NCI-H2227 (cell line): ENCODE results near the gene GAP43.
A peak's percentile ranks its signal among the peaks of the same experiment; 100 is the strongest.

Source experiments
- DNase-seq: peaks from one replicate; lab custom pipeline; 2025; ENCODE audit not compliant: unreplicated experiment; lab: John Stamatoyannopoulos, UW

The GAP43 gene, protein sequence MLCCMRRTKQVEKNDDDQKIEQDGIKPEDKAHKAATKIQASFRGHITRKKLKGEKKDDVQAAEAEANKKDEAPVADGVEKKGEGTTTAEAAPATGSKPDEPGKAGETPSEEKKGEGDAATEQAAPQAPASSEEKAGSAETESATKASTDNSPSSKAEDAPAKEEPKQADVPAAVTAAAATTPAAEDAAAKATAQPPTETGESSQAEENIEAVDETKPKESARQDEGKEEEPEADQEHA

DNA sequence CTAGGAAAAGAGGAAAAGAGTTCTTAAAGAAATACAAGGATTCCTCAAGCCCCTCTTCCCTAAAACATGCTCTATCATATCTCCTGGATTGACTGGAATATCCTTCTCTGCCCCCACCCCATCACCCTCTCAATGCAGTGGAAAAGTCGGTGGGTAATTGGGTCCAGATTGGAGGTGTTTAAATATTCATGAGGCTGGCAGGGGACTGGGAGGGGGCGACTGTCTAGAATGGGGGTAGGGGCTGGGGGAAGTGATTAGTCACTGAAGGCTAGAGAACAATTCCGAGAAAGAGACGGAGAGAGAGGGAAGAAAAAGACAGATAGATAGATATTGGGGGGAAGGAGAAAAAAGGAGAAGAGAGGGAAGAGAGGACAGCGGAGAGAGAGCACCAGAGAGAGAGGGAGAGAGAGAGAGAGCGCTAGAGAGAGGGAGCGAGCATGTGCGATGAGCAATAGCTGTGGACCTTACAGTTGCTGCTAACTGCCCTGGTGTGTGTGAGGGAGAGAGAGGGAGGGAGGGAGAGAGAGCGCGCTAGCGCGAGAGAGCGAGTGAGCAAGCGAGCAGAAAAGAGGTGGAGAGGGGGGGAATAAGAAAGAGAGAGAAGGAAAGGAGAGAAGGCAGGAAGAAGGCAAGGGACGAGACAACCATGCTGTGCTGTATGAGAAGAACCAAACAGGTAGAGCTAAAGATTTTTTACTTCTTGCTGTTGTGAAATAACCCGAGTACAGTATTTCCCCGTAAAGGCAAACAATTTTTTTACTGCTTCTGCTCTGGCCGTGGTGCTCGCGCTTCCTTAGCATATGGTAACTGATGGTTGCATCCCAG is at the start of gene GAP43:
Gene GAP43, plus strand, starts transcription at position 467 of the 825 bp plus-strand sequence. Its CDS starts 180 bp downstream, at position 647.
- DNase-seq: peak; percentile 44

DNA sequence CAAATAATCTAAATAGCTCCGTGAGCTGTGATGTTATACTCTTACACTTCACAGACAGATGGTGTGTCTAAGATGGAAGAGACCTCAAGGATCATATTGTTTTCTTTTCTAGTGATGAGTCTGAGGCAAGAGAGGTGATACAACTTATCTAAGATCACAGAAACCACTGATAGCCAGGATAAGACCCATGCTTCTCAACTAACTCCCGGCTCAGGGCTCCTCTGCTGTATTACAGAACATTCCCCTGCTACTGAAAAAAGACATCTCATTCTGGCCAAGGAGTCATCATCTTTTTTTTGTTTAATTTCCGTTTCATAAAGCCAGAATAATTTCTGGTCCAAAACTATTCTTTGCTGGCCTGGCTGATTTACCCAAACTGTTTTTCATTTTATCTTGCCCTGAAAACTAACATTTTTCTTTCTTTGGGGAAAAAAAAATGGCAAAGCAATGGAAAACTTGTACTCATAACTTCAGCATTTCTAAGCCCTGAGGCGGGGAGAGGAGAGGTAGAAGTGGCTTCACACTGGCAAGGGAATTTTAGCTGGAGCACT is 46.9 kb upstream of the GAP43 start:
- DNase-seq: no peak

DNA sequence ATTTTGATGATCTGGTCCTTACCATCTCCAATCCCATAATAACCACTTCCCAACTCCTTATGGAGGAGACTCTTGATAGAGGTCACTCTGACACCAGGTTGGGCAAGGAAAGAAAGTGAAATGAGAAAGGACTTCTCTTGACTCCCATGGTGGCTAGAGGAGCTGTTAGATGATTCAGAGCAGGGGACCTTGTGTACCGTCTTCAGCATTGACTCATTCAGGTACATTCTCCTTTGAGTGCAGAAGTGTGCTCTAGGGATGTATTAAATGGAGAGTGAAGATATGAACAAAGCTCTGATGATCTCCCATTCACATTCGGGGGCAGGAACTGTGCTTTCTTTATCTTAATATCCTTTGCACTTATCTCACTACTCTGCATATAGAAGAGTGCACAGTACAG is 46.3 kb upstream of the GAP43 start:
- DNase-seq: no peak

DNA sequence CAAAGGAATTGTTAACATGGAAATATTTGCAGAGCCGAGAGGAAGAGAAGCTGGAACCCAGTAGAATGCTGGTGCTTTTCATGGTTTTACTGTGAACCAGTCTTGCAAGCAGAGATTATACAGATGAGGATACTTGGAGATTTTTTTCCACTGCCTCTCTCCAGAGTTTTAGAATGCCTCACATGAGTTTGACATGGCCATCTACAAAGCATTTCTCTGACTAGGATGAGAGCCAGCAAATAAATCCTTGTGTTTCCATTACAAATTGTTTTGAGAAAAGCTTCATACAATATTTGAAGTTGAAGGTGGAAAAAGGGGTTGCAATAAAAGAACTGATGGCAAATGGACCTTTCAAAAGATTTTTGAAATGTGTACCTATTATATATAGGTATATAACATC is 45.0 kb upstream of the GAP43 start:
- DNase-seq: no peak

DNA sequence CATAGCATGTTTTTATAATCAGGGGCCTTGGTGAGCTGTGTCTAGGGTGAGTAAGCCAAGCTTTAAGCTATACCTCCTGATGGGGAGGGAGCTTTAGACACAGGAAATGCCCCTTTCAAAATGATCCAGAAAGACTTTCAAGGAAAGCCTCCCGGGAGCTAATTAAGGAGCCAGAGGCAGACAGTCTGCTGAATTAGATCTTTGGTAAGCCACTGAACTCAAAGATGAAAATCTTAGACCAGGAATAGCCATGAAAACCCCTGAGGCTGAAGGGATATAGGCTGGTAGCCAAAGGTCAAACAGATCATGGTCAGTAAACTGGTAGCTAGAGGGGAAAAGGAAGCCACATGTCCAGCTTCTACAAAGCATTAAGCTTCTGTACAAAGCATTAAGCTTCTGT is 42.7 kb upstream of the GAP43 start:
- no peak for DNase-seq

DNA sequence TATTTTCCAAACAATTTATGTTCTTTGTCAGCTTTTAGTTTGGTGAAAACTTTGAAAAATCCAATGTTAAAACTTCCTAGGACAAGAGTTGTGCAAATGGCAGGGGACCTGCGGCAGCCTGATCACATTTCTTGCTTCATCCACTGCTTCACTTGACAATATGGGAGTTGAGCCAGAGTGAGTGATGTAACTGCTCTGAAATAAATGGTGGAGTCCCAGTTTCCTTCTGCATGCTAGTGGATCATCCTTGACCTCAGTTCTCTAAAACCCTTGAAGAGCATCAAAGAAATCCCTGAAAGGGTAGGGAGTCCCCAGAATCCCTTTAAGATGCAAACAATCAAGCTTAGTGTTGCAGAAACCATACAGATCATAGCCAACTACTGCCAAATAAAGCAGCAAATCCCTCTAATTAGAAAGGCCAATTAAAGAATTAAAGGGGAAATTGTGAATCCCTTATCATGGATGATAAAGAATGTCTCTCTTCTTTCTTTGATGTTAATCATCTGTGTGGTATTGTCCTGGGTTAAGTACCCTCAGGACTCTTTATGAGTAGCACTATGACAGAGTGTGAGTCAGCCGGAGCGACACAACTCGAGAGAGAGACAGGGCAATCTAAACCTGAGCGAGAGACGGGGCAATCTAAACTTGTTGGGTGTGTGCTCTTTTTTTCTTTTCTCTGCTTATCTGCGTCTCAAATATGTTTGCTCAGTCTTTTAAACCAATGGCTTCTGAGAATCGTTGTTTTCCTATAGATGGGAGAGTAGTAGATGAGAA is 41.8 kb upstream of the GAP43 start:
- DNase-seq: no peak

DNA sequence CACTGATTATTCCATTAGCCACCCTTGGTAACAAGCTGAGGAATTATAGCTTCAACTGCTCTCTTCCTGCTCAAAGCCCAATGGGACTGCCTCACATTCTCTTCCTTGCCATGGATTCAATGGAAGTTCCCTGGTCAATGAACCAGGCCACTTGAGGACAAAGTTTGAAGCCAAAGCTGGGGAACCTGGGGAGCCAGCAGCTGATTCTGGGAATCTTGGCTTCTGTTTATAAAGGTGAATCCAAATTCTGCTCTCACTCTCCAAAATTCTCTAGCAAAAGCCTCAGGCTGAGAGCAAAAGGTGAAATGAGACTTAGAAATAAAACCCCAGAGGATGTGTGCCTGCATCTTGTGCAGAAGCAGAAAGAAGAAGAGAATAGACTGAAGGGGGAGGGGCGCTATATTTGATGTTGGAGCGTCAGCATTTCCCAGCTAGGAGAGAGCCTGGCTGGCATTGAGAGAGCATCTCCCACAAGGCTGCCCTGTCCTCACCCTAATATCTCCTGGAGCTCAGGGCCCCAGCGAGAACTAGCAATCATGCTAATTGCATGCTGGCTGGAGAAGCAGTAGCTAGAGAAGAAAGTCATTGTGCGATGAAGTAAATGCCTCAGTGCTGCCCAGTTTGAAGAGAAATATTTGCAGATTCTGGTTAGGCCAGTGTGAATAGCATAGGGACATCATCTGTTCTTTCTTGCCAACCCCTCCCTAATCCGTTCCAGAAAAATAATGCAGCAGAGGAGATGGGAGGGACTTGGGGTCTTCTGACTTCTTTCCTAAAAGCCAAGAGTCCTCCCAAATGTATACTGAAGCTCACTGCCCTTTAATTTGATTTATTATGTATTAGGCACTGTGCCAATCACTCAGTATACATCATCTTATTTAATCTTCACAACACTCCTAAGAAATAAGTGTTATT is 34.9 kb upstream of the GAP43 start:
- DNase-seq: peak; percentile 55

DNA sequence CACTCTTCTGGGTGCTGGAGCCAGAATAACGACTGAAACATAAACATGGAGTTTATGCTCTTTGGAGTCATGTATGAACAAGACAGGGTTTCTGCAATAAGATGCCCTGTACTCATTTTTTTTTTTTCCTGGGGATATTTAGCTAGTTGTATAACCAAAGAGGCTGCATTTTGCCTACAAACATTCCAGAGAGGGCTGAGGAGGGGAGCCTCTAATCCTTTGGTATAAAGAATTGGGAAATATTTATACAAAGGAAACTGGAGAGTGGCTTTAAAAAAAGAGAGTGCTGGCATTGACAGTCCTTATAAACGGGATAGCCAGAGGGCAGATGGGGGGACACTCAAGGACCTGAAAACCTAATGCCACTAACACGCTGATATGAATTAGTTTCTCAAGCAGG is 32.4 kb upstream of the GAP43 start:
- no peak for DNase-seq

DNA sequence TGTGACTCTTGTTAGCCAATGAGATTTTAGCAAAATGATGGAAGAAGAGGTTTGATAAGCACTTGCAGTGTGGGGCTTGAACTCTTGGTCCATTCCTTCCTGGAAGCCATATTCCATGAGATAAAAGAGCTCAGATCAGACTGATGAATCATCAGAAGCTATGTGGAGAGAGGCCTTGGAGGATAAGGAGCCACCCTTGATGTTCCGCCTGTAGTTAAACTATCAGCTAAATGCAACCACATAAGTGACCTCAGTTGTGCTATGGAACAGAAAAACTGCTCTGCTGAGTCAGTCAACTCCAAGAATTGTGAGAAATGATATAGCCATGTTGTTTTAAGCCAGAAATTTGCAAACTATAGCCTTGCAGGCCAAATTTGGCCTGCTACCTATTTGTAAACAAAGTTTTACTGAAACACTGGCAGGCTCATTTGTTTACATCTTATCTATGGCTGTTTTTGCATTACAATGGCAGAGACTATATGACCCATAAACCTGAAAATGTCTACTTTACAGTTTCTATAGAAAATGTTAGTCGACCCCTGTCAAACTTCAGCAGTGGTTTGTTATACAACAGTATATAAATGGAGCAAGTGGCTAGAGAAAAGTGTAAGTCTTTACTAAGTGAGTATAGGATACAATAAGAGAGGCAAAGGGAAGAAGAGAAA is 27.6 kb upstream of the GAP43 start:
- no peak for DNase-seq

DNA sequence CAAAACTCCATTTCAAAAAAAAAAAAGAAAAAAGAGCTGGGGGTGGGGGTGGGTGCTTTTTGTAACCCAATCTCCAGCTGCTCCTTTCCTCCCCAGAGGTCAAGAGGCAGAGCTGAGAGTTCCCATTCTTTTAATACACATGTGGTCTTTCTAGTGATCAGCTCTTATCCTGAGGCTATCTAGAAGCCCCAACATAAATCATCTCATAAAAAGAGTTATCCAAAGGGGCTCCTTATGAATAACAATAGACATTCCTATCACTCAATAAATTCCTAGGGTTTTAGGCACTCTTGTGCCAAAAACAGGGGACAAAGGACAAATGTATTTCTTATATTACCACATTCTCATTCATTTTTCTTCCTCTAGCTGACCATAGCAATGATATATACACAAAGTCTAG is 25.1 kb upstream of the GAP43 start:
- DNase-seq: no peak

DNA sequence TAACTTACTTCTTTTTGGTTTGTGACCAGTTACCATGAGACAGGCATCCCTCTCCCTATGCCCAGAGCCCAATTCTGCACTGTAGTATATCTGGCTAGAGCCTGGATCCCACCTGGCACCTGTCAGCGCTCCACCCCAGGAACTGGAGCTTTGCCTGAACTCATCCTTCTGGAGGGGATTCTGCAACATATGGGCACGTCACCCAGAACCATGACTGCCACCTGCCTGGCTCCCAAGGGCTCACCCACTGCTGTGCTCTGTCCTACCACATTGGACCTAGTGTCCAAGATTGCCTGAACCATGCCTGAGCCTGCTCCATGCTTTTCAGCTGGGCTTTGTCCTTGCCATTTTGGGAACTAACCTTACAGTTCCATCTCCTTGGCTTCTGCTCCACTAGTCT is 21.1 kb upstream of the GAP43 start:
- DNase-seq: no peak

DNA sequence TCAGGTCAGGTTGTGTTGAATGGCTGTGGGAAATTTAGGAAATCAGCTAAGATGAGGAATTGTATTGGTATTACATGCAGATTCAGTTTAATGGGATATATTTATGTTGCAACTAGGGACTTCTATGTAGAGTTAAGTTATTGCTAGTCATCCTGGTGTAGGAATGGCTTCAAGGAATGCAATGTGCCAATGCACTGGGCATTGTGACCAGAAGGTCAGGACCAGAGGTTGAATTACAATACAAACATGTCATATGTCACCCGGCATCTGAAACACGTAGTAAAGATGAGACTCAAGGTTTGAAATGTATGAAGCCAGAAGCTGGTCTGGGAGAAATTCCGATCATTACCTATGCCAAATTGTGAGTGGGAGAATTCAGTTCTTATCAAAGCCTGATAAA is 11.7 kb upstream of the GAP43 start:
- DNase-seq: no peak

DNA sequence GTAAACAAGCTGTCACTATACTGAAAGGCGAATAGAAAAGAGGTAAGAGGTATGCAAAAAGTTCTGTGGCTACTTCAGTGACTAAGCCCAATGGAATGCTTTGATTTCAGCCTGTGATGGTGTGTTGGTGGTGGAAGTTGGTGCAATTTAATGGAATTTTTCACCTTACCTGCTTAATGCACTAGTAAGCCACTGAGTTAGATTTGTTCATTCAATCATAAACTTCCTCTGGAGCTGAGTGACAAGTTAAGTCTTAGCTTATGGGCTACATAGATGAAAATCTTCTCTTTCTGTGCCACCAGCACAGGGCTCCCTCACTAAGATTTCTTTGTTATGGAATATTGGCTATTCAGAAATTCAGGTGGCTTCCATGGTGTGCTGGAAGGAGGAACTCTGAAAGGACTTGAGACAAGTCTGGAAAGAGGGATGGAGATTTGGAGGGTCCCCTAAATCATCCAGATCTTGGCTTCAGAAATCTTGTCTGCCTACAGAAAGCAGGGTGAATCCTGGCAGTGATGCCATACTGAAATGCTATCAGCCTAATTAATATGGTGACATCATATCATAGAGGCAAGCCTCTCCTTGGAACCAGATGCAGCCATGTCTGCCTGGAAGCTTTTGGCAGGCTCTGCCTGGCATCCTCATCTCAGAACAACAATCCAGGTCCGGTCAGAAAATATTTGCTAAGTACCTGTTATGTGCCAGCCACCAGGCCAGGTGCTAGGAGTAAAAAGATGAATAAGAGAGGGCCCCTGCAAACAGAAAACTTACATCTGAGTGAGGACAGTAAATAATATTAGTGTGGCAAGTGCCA is 8.1 kb upstream of the GAP43 start:
- no peak for DNase-seq

DNA sequence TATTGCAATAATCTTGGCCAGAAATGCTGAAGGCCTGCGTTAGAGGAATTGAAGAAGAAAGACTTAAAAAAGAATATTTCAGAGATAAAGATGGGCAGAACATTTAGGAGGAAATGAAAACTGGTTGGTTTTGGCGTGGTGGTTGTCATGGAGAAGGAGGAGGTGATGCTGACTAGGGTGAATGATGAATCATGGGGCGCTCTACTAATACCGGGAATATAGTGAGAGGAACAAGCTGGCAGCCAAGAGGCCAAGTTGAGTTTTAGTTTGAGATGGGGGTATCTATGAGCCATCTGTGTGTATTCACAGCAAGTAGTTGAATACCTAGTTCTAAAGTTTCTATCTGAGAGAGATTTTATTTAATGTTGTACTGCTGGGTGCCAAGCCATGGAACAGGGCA is 6.8 kb upstream of the GAP43 start:
- no peak for DNase-seq

DNA sequence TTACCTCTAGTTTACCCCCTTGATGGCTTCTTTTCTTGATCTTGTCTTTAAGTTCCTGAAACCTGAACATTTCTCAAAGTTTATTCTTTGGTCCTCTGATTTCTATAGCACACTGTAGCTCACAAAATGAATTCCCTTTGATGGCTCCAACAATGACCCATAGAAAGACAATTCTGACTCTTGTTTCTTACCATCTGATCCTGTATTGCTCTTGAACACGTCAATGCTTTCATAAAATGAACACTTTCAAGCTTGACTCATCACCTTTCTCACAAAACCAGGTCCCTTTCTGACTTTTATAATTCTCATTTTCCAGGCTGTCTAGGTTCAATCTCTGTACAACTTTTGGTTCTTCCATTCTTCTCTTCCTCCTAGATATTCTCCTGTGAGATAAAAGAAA is 5.7 kb upstream of the GAP43 start:
- no peak for DNase-seq

DNA sequence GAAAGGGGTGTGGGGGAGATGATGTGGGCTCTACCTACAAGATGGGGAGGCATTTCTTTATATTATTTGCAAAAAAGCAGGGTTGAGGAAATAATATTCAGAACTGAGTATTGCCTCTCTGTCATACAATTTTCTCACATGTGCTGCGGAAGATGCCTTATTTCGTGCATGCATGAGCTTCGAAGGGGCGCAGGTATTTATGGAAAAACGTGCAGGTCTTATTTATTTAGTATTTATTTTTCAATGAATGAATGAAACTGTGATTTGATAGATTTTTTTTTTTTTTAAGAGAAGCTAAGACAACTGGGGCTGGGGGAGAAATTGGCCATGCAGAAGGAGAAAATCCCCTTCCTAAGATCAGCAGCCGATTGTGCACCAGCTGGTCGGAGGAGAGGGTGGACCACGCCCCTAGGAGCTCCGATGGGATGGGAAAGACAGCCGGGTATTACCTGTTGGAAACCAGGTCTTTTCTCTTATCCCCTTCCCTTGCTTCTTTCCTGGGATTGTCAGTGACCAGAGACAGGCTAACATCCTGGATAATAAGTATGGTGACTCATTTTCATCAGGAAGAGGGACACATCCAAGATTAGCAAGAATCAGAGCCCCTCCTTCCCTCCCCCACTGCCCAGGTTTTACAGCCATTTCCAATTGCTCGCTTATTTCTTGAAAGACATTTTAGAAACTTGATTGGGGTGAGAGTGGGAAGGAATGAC is 875 bp downstream of the GAP43 start:
- DNase-seq: peak; percentile 20

DNA sequence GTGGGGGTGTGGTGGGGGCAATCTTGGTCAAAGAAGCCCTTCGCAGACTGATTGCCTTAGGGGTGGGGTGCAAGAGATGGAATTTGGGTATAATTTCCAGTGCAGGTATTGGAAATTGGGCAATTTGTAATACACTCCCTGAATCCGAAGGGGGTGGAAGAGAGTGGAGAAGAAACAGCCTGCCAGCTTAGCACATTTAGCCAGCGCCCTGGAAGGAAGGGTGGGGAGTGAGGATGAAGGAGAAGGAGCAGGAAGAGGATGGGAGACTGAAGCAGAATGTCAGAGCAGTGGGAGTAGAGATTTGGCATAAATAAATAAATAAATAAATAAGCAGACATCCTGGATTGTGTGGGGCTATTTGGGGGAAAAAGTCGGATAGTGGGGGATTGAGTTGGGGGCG is 1.6 kb downstream of the GAP43 start:
- no peak for DNase-seq

DNA sequence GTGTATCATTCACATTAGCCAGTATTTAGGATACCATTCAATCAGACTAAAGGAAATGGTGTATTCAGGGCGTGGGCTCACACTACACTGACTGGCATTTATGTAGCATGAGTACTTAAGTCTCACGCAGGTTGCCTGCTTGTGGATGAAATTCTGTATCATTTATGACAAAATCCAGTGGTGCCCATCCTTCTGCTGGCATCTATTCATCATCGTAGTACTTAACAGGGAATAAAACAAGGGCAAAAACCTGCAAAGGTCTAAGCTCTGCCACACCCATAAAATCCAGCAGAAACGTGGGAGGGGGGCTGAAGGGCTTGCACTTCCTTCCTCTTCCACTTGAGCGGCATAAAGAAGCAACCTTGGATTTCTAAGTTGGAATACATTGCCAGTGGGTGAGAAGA is 2.7 kb downstream of the GAP43 start:
- DNase-seq: peak; percentile 2

DNA sequence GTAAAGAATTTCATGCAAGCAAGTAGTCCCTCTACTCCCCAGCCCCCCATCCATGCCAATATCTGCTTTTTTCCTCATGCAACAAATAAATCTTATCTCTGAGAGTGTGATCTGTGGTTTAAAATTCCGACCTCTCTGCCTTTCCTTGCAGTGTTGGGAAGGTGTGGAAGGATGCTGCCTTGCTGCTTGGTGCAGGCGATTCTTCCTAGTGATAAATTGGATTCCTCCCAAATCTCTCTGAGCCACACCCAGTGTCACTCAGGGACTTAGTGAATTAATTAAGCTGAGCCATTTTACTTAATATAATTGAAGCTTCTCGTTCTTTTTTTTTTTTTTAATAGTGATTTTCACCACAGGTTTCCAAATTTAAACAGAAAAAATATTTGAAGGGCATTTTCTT is 3.4 kb downstream of the GAP43 start:
- DNase-seq: no peak
